Common myeloid progenitor, CD34-positive (primary cell): ENCODE results near the gene ELOVL5.

Experiments used
- CTCF ChIA-PET: fragments of 350-600 bp; sonication (Branson Sonifier 250); formaldehyde crosslinking; loops from one replicate; lab custom pipeline; 2021; ENCODE audit warnings: antibody characterized with exemption; lab: Charles Lee
- POLR2A ChIA-PET: fragments of 350-600 bp; sonication (Branson Sonifier 250); formaldehyde crosslinking; loops from one replicate; lab custom pipeline; 2021; ENCODE audit warnings: antibody characterized with exemption; lab: Charles Lee
- DNase-seq, 3 donors: peaks; one replicate each; pipeline versions ENCODE4 v3.0.0 to v3.0.0-alpha.2; 2013
- H3K27ac ChIP-seq, 2 experiments: 1 replicate in 1 of 2; 2 replicates in 1 of 2; pipeline ENCODE4 v1.7.0; 2013; ENCODE audit warnings: inconsistent platforms in 2 of 2, low read length in 2 of 2, mild to moderate bottlenecking in 2 of 2, low read depth in 1 of 2, moderate library complexity in 1 of 2; ENCODE audit not compliant: severe bottlenecking in 2 of 2, insufficient read depth in 1 of 2, poor library complexity in 1 of 2
- H3K27me3 ChIP-seq, 5 experiments: replicated peaks in 2 of 5; 1 replicate in 3 of 5; 2 replicates in 2 of 5; pipeline versions ENCODE4 v1.6.1 to v1.7.0; 2013; ENCODE audit warnings: low read length in 4 of 5, mild to moderate bottlenecking in 2 of 5, moderate library complexity in 2 of 5, inconsistent platforms in 1 of 5; ENCODE audit not compliant: insufficient read depth in 5 of 5, control insufficient read depth in 4 of 5
- H3K36me3 ChIP-seq, 4 experiments: 1 replicate in 2 of 4; 2 replicates in 2 of 4; pipeline versions ENCODE4 v1.6.1 to v1.7.0; 2013; ENCODE audit warnings: low read length in 3 of 4, control low read depth in 1 of 4, mild to moderate bottlenecking in 1 of 4; ENCODE audit not compliant: control insufficient read depth in 4 of 4, insufficient read depth in 4 of 4
- H3K4me1 ChIP-seq, 4 experiments: 1 replicate in 3 of 4; 2 replicates in 1 of 4; pipeline versions ENCODE4 v1.6.1 to v1.7.1; 2013; ENCODE audit warnings: low read length in 3 of 4, mild to moderate bottlenecking in 3 of 4, control low read depth in 1 of 4, inconsistent platforms in 1 of 4, moderate library complexity in 1 of 4; ENCODE audit not compliant: control insufficient read depth in 4 of 4, insufficient read depth in 4 of 4; ENCODE audit errors: control extremely low read depth in 1 of 4
- H3K4me3 ChIP-seq, 7 experiments: 1 replicate in 4 of 7; 2 replicates in 3 of 7; pipeline versions ENCODE4 v1.5.1 to v1.7.0; 2013; ENCODE audit warnings: mild to moderate bottlenecking in 7 of 7, low read length in 6 of 7, moderate library complexity in 6 of 7, inconsistent platforms in 2 of 7, low read depth in 2 of 7, control low read depth in 1 of 7; ENCODE audit not compliant: insufficient read depth in 4 of 7, control insufficient read depth in 1 of 7; ENCODE audit errors: extremely low read depth in 1 of 7
- H3K9me3 ChIP-seq, 5 experiments: 1 replicate in 4 of 5; 2 replicates in 1 of 5; pipeline versions ENCODE4 v1.6.1 to v1.7.1; 2013; ENCODE audit warnings: low read length in 4 of 5, mild to moderate bottlenecking in 2 of 5, inconsistent platforms in 1 of 5, low read depth in 1 of 5, moderate library complexity in 1 of 5; ENCODE audit not compliant: control insufficient read depth in 4 of 5, insufficient read depth in 2 of 5; ENCODE audit errors: control extremely low read depth in 1 of 5
- WGBS: methylation state at CpG from one replicate; pipeline ENCODE4 v1.1.5; 2013; ENCODE audit not compliant: insufficient coverage; 5-methylcytosine and 5-hydroxymethylcytosine counted together

ELOVL5 gene

DNA sequence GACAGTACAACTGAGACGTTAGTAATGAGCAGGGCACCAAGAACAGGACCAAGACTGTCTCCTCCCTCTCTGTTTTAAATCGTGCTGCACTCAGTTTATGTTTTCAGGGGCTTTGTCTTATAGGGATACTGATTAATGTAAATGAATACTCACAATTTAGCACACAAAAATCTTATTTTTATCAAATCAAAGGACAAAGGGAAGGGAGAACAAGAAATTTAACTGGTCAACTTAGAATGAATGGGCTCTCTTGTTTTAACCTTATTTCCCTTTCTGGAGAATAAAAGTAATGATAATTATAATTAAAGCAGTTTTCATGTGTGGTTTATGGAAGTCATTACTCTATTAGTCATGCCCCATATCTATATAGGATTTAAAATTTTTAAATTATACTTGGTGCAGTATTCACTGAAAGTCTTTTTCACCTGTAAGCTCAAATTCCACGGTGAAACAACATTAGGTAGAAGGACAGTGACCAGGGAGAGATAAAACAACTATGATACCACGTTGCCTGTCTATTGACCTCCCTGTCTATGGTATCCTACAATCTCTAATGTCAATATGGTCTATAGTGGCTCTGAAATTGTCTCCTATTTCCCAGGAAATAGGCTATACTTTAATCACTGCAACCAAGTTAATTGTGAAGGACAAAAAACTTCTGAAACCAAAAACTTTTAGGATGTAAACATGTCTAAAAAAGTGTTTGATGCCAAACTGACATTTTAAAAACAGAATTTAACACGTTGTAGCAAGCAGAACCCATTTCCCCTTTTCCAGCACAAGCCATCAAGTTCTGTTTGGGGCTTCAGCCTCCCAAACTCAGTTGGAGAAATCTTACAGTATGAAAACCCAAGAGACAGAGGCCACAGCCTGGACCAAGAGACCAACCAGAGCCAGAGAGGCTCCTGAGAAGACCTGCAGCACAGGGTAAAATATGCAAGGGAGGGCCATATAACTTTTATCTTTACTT, 15.0 kb downstream of the ELOVL5 start:
- Histone ChIP-seq H3K4me1 (peaks cover 25 to 42% (median 28%) of the 10 kb centered on the region in 4 experiments), H3K9me3 (peaks cover 0 to 3% (median 0%) of the 10 kb centered on the region in 5 experiments), H3K4me3 (no peak overlapping the region), H3K27ac (peak overlapping the region in 1 of 2 experiments; percentile 29), H3K27me3 (no peaks in the 10 kb centered on the region), H3K36me3 (peaks cover 0 to 27% (median 8%) of the 10 kb centered on the region in 4 experiments)
- DNase-seq = no peak
- WGBS = 70% methylated on average over 2 of the region's 5 CpGs
- ChIA-PET POLR2A (no interaction called here), CTCF (no interaction called here)

DNA sequence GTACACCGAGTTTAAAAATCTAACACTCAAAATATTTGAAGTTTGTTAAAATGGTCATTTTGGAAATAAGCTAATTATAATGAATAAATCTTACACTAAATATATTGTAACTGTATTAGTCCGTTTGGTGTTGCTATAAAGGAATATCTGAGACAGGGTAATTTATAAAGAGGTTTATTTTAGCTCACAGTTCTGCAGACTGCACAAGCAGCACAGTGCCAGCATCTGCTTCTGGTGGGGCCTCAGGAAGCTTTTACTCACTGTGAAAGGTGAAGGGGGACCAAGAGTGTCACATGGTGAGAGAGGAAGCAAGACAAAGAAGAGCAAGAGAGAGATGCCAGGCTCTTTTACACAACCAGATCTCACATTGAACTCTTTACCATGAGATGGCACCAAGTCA, 17.1 kb downstream of the ELOVL5 start:
- no peak for DNase-seq
- WGBS = no CpG with 5 or more reads among the region's 2 CpGs
- ChIA-PET CTCF (interaction anchor here (1.3 to 3.3 kb wide), 3 partner anchors 9 to 42 kb away, joined by 4 to 10 read pairs (median 5); no protein-coding TSS in a partner anchor), POLR2A (no interaction called here)
- H3K4me3 ChIP-seq = no peak overlapping the region
- no peak overlapping the region for H3K27ac ChIP-seq
- H3K27me3 ChIP-seq = no peaks in the 10 kb centered on the region
- peaks cover 19 to 44% (median 23%) of the 10 kb centered on the region in 4 experiments for H3K4me1 ChIP-seq
- H3K9me3 ChIP-seq = peaks cover 0 to 3% (median 0%) of the 10 kb centered on the region in 5 experiments
- peaks cover 0 to 19% (median 6%) of the 10 kb centered on the region in 4 experiments for H3K36me3 ChIP-seq

DNA sequence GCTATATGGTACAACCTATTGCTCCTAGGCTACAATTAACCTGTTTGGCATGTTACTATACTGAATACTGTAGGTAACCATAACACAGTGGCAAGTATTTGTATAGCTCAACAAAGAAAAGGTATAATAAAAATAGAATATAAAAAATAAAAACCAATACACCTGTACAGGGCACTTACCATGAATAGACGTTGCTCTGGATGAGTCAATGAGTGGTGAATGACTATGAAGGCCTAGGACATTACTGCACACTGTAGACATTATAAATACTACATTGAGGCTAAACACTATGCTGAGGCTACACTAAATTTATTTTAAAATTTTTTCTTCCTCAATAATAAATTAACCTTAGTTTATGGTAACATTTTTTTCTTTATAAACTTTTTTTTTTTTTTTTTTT, 18.6 kb downstream of the ELOVL5 start:
- no peaks in the 10 kb centered on the region for H3K27me3 ChIP-seq
- peaks cover 0 to 3% (median 0%) of the 10 kb centered on the region in 5 experiments for H3K9me3 ChIP-seq
- H3K4me3 ChIP-seq = no peak overlapping the region
- DNase-seq = no peak
- no peak overlapping the region for H3K27ac ChIP-seq
- H3K36me3 ChIP-seq = peaks cover 0 to 27% (median 6%) of the 10 kb centered on the region in 4 experiments
- CTCF ChIA-PET = interaction anchor here (1.1 to 3.3 kb wide), 5 partner anchors 11 to 157 kb away, joined by 3 to 10 read pairs (median 5); no protein-coding TSS in a partner anchor
- no CpG with 5 or more reads among the region's 1 CpG for WGBS
- POLR2A ChIA-PET = interaction anchor here (2.2 kb wide), 1 partner anchor 17 kb away, joined by 5 read pairs; no protein-coding TSS in a partner anchor
- peaks cover 14 to 33% (median 16%) of the 10 kb centered on the region in 4 experiments for H3K4me1 ChIP-seq

DNA sequence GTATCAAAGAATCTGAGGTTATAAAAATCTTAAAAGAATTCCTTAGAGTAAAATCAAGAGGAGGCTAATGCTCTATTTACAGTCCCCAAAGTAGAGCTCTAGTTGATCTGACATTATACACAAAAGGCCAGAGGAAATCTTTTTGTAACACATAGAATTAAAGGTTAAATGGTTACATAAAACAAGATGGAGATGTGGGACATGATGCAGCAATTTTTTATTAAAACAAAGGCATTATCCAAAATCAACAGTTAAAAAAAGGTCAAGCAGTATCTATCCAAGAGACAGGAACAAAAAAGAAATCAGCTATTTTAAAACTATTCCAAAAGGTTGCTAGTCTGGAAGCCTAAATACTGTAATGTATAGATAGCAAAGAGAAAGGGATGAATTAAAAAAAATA, 20.4 kb downstream of the ELOVL5 start:
- H3K36me3 ChIP-seq = peaks cover 0 to 27% (median 6%) of the 10 kb centered on the region in 4 experiments
- no peaks in the 10 kb centered on the region for H3K27me3 ChIP-seq
- DNase-seq = no peak
- ChIA-PET CTCF (interaction anchor here (1.0 to 3.3 kb wide), 5 partner anchors 10 to 156 kb away, joined by 3 to 10 read pairs (median 5); no protein-coding TSS in a partner anchor), POLR2A (interaction anchor here (1.1 to 2.2 kb wide), 2 partner anchors 16 to 19 kb away, joined by 3 to 5 read pairs; no protein-coding TSS in a partner anchor)
- H3K27ac ChIP-seq = no peak overlapping the region
- H3K4me3 ChIP-seq = no peak overlapping the region
- H3K9me3 ChIP-seq = peaks cover 0 to 3% (median 0%) of the 10 kb centered on the region in 5 experiments
- H3K4me1 ChIP-seq = peaks cover 0 to 18% (median 2%) of the 10 kb centered on the region in 4 experiments

DNA sequence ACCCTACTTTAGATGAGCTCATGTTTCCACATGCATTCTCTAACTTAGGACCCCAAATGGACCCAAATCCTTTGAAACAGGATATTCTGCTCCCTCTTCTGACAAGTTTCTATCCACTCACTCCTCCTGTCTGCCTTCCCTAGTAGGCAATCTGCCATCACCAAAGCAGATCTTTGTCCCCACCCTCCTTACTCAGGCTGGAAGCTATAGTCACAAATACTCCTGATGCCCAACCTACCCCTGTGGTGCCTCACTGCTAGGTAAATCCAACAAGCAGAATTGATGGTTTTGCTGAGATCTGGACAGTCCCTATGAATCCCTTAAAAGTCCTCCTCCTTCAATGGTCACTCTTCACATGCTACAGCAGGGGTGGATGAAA, 21.7 kb downstream of the ELOVL5 start:
- H3K4me3 ChIP-seq = no peak overlapping the region
- H3K36me3 ChIP-seq = peaks cover 0 to 14% (median 4%) of the 10 kb centered on the region in 4 experiments
- DNase-seq = no peak
- peaks cover 0 to 27% (median 2%) of the 10 kb centered on the region in 4 experiments for H3K4me1 ChIP-seq
- H3K9me3 ChIP-seq = peaks cover 0 to 3% (median 0%) of the 10 kb centered on the region in 5 experiments
- no peaks in the 10 kb centered on the region for H3K27me3 ChIP-seq
- ChIA-PET CTCF (no interaction called here), POLR2A (no interaction called here)
- H3K27ac ChIP-seq = no peak overlapping the region

DNA sequence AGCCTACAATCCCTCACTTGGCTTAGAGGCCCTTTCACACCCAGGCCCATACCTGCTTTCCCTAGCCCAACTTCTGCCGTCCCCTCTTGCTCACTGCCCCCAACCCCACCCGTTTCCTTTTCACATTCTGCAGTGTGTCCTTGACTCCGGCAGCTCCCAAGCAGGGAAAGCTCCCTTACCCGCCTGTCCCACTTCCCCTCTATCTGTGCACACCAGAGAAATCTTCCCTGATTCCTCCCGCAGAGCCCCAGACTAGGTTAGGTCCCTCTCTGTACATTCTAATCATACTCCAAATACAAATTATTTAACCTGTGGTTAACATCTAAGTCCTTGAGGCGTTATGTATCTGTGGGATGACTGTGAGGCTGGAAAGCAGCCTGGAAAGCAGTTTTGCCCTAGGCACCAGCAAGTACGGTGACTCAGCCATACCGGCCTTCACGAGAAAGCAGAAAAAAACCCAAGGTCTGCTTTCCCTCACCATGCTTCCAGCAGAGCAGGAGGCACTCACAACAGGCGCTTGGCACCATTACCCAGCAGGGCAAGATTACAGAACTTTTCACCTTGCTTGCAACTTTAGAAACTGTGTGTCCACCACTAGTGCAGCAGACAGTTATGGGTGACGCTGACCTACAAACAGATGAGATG, 22.3 kb downstream of the ELOVL5 start:
- WGBS = 72% methylated on average over 9 of the region's 11 CpGs
- no peak overlapping the region for H3K27ac ChIP-seq
- no peaks in the 10 kb centered on the region for H3K27me3 ChIP-seq
- ChIA-PET POLR2A (no interaction called here), CTCF (no interaction called here)
- H3K9me3 ChIP-seq = no peaks in the 10 kb centered on the region
- no peak overlapping the region for H3K4me3 ChIP-seq
- H3K36me3 ChIP-seq = peaks cover 0 to 12% (median 2%) of the 10 kb centered on the region in 4 experiments
- peaks cover 0 to 30% (median 2%) of the 10 kb centered on the region in 4 experiments for H3K4me1 ChIP-seq
- DNase-seq = peak in 2 of 3 donors; percentile 34 to 56
